Endothelial cell of umbilical vein (primary cell): ENCODE results near the gene RFX1.

Experiments
- EZH2 ChIP-seq: IDR thresholded peaks from 2 replicates; pipeline ENCODE4 v1.6.1; 2012; ENCODE audit warnings: borderline replicate concordance, low read depth, mild to moderate bottlenecking, moderate library complexity, low read length, inconsistent platforms; ENCODE audit not compliant: severe bottlenecking
- FOS ChIP-seq: IDR thresholded peaks from 2 replicates; pipeline ENCODE4 v1.6.1; 2011; ENCODE audit warnings: mild to moderate bottlenecking, low read length, moderate library complexity, borderline replicate concordance; ENCODE audit not compliant: insufficient read depth
- TF ChIP-seq, protein P1 (sequence below), 2 donors: IDR thresholded peaks; 1 replicate in 1 of 2; 2 replicates in 1 of 2; pipeline ENCODE4 v1.5.1; 2011; ENCODE audit warnings: low read length in 2 of 2, mild to moderate bottlenecking in 2 of 2, moderate library complexity in 2 of 2, control low read depth in 1 of 2, inconsistent platforms in 1 of 2, low read depth in 1 of 2; ENCODE audit not compliant: insufficient read depth in 1 of 2; ENCODE audit errors: extremely low read depth in 1 of 2

DNA sequence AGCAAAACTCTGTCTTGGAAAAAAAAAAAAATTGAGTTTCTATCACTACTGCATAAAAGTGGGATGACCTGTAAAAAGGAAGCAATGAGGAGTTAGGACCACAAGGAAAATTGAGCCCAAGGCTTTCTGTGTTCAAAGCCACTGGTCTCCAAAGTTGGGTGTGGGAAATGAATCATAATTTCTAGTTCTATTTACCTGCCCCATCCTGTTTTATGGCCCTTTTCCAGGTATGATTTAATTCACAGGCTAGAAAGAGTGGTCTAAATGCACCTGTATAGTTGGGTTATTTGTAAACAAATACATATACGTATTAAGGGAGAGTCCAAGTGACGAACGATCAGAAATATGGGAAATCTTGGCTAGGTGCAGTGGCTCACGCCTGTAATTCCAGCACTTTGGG, 59.7 kb downstream of the RFX1 start:
- TF ChIP-seq EZH2, result no peak
- TF ChIP-seq, protein P1, sequence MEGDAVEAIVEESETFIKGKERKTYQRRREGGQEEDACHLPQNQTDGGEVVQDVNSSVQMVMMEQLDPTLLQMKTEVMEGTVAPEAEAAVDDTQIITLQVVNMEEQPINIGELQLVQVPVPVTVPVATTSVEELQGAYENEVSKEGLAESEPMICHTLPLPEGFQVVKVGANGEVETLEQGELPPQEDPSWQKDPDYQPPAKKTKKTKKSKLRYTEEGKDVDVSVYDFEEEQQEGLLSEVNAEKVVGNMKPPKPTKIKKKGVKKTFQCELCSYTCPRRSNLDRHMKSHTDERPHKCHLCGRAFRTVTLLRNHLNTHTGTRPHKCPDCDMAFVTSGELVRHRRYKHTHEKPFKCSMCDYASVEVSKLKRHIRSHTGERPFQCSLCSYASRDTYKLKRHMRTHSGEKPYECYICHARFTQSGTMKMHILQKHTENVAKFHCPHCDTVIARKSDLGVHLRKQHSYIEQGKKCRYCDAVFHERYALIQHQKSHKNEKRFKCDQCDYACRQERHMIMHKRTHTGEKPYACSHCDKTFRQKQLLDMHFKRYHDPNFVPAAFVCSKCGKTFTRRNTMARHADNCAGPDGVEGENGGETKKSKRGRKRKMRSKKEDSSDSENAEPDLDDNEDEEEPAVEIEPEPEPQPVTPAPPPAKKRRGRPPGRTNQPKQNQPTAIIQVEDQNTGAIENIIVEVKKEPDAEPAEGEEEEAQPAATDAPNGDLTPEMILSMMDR (IDR thresholded peaks at IDR 0.05; ENCODE audit: extremely low read depth in 1 of 2, insufficient read depth in 1 of 2, low read depth in 1 of 2, low read length in 2 of 2), result no peak
- TF ChIP-seq FOS, result no peak
